Measurements from ENCODE around the gene ALKBH6. TPM values are rescaled to one million over a fixed set of nuclear protein-coding genes. Genes with fewer than 3 reads are reported as not detected.

Gene ALKBH6
- total RNA-seq, 4 donors from 2014 or later, result 25.3 to 46.0 (median 33.9) TPM

DNA sequence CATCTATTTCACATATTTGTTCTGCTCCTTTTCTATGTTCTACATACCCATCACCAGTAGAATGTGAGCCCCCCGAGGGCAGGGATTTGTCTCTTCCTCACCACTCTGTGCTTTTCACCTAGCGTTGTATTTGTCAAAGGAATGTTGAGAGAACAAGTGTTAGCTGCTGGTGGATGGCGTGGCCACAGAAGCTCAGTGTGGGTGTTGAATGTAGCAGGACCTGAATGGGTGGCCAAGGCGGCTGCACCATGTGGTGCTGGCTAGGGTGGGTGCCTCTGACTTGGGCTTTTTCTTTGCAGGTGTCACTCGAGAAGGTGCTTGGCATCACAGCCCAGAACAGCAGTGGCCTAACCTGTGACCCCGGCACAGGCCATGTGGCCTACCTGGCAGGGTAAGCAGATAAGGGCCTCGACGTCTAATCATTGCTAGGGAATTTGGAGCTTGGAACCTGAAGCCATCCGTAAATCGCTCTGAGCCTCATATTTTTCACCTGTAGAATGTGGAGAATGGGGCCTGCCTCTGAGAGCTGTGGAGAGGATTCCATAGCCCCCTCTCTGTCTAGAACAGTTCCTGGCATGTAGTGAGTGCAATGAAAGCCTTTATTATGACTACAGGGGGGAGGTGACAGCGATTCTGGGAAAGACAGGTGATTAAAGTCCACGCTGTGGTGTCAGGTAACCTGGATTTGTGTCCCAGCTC is 44.6 kb upstream of the ALKBH6 start:
- Histone ChIP-seq H3K27me3 (no peaks in the 10 kb centered on the region), H3K4me1 (peaks cover 0 to 10% (median 8%) of the 10 kb centered on the region in 4 donors), H3K9me3 (no peaks in the 10 kb centered on the region), H3K36me3 (no peaks in the 10 kb centered on the region), H3K27ac (no peak overlapping the region), H3K4me3 (no peak overlapping the region)
- WGBS, 2 donors, result 90 to 94% methylated on average over 12 of the region's 12 CpGs
- DNase-seq (ENCODE audit: low spot score in 2 of 2), result no peak
- no peak for TF ChIP-seq POLR2A (IDR thresholded peaks at IDR 0.05)
- TF ChIP-seq, protein P1, sequence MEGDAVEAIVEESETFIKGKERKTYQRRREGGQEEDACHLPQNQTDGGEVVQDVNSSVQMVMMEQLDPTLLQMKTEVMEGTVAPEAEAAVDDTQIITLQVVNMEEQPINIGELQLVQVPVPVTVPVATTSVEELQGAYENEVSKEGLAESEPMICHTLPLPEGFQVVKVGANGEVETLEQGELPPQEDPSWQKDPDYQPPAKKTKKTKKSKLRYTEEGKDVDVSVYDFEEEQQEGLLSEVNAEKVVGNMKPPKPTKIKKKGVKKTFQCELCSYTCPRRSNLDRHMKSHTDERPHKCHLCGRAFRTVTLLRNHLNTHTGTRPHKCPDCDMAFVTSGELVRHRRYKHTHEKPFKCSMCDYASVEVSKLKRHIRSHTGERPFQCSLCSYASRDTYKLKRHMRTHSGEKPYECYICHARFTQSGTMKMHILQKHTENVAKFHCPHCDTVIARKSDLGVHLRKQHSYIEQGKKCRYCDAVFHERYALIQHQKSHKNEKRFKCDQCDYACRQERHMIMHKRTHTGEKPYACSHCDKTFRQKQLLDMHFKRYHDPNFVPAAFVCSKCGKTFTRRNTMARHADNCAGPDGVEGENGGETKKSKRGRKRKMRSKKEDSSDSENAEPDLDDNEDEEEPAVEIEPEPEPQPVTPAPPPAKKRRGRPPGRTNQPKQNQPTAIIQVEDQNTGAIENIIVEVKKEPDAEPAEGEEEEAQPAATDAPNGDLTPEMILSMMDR (IDR thresholded peaks at IDR 0.05), result no peak
- no peak for TF ChIP-seq EP300 (IDR thresholded peaks at IDR 0.05)

DNA sequence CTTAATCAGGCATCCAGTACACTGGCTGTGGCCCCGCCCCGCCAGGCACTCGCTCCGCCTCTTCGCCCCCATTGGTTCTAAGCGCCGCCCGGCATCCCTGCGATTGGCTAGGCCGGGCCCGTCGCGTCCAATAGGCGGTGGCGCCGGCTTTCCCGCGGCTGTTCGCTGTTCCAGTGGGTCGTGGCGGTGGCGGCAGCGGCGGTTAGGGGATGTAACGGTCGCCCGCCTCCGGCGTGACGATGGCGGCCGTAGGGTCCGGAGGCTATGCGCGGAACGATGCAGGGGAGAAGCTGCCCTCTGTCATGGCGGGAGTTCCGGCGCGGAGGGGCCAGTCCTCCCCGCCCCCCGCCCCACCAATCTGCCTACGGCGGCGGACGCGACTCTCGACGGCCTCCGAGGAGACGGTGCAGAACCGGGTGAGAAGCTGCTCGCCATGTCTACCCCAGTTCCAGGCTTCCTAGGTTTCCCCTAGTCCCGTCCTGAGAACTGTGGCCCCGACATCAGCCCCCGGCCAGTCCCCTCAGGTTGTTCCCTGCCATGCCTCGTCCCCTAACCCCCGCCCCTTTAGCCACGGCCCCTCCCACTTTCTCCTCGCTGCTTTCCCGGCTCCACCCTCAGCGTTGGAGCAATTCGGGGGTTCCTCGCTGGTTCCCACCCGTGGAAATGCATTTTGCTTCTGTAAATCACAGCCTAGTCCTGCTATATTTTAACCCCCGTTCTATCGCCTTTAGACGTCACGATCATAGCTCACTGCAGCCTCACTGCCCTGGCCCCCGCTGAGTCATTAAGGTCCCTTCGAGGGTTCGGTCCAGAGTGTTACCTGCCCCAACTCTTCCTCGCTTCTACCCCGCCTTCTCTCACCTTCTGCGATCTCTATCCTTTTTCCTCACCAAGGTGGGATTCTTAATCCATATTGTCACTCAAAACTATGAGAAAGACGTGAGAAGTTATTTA is 41.0 kb upstream of the ALKBH6 start, which contains the start of gene WDR62:
Gene WDR62 (plus strand): TSS at position 165 of the 954 bp plus-strand sequence. CDS start 75 bp downstream, at position 240.
- Histone ChIP-seq H3K4me1 (peaks cover 0 to 19% (median 8%) of the 10 kb centered on the region in 4 donors), H3K27ac (peak within 1 kb of the TSS; percentile 87 to 93 (median 90)), H3K4me3 (peak within 1 kb of the TSS; percentile 47 to 77 (median 59)), H3K36me3 (no peaks in the 10 kb centered on the region), H3K9me3 (no peaks in the 10 kb centered on the region), H3K27me3 (no peaks in the 10 kb centered on the region)
- 1% methylated on average over 67 to 70 of the region's 76 CpGs for WGBS, 2 donors
- TF ChIP-seq, protein P1 (IDR thresholded peaks at IDR 0.05), result no peak
- peak; percentile 86 to 90 for DNase-seq (ENCODE audit: low spot score in 2 of 2)

DNA sequence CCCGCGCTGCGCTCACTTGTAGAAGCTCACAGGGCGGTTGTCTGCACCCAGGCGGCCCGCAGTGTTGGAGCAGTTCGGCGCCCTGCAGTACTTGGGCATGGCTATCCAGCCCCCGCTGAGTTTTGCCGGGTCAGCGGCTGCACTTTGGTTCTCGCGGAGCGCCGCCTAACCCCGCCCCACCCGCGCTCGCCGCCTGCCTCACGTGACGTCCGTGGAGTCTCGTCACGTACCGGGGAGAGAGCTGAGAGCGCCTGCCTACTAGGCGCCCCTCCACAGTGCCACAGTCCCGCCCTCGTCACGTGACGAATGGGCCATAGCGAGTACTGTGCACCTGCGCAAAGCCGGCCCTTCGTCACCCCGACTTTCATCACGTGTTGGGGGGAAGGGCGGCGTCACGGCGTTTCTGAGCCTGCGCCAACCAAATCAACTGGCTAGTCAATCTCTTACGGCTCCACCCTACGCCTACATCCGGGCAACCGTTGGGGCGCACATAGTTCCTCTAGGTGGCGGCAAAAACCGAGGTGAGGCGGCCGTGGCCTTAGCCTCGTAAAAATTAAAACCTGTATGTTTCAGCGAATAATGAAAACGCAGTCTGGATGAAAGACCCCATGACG is 40.2 kb upstream of the ALKBH6 start, which contains the start of gene THAP8:
Gene THAP8 (minus strand): TSS at position 167 of the 614 bp plus-strand sequence. CDS start 68 bp downstream, at position 99.
- Histone ChIP-seq H3K4me1 (peaks cover 0 to 19% (median 8%) of the 10 kb centered on the region in 4 donors), H3K4me3 (peak within 1 kb of the TSS; percentile 47 to 77 (median 59)), H3K36me3 (no peaks in the 10 kb centered on the region), H3K27me3 (no peaks in the 10 kb centered on the region), H3K9me3 (no peaks in the 10 kb centered on the region), H3K27ac (peak within 1 kb of the TSS; percentile 87 to 93 (median 90))
- peak; percentile 100 for DNase-seq (ENCODE audit: low spot score in 2 of 2)
- WGBS, 2 donors, result 0 to 1% methylated on average over 25 to 47 of the region's 56 CpGs
- TF ChIP-seq EP300 (IDR thresholded peaks at IDR 0.05) (peak; percentile 95 to 100), POLR2A (IDR thresholded peaks at IDR 0.05) (peak; percentile 31 to 84)
- TF ChIP-seq, protein P1 (IDR thresholded peaks at IDR 0.05), result peak; percentile 58 to 87 (median 68)

DNA sequence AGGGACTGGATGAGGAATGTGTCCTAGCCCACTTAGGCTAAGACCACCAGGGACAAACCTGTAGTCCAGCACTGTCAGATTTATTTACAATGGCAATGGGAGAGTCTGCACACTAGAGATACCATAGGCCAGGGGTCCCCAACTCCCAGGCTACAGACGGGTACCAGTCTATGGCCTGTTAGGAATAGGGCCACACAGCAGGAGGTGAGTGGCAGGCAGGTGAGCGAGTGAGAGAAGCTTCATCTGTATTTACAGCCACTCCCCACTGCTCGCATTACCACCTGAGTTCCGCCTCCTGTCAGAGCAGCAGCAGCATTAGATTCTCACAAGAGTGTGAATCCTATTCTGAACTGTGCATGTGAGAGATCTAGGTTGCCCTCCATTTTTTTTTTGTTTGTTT is 37.6 kb upstream of the ALKBH6 start:
- peak overlapping the region in 2 of 4 donors; percentile 48 to 93 for H3K27ac ChIP-seq

More for the DNA sequence above, 37.6 kb upstream of the ALKBH6 start:
- no peak for DNase-seq (ENCODE audit: low spot score in 2 of 2)
- Histone ChIP-seq H3K27me3 (no peaks in the 10 kb centered on the region), H3K4me1 (peaks cover 0 to 27% (median 14%) of the 10 kb centered on the region in 4 donors), H3K9me3 (no peaks in the 10 kb centered on the region), H3K4me3 (no peak overlapping the region), H3K36me3 (no peaks in the 10 kb centered on the region)
- 89 to 94% methylated on average over 4 of the region's 4 CpGs for WGBS, 2 donors
- TF ChIP-seq, protein P1 (IDR thresholded peaks at IDR 0.05), result no peak
- TF ChIP-seq POLR2A (IDR thresholded peaks at IDR 0.05) (no peak), EP300 (IDR thresholded peaks at IDR 0.05) (no peak)

Measured in tibial nerve (tissue), 4 donors.